HG03095 (cell line): Measurements from ENCODE around the gene CCDC24.

Experiments used
- ATAC-seq: cut with Tn5 transposase; IDR thresholded peaks from one replicate; pipeline ENCODE4 v1.9.1; 2021; ENCODE audit warnings: moderate library complexity; ENCODE audit not compliant: unreplicated experiment

CCDC24 gene

GRCh38 chr1:43962324-43962723 is 29.1 kb upstream of the CCDC24 start:
- ATAC-seq: no peak

- no peak for ATAC-seq
Measured at GRCh38 chr1:43963006-43963405, 28.4 kb upstream of the CCDC24 start.

- no peak for ATAC-seq
Measured at GRCh38 chr1:43963890-43964289, 27.5 kb upstream of the CCDC24 start.

- ATAC-seq: no peak
Measured at GRCh38 chr1:43965316-43965715, 26.1 kb upstream of the CCDC24 start.

GRCh38 chr1:43968348-43968948 is 23.0 kb upstream of the CCDC24 start:
- no peak for ATAC-seq

GRCh38 chr1:43969416-43969745 is 22.0 kb upstream of the CCDC24 start:
- ATAC-seq: no peak

- peak; percentile 74 for ATAC-seq
Measured at GRCh38 chr1:43969746-43970466, 21.5 kb upstream of the CCDC24 start, which contains the start of gene DPH2. Gene DPH2 (plus strand): TSS chr1:43970010. CDS start chr1:43970176, 166 bp downstream.

- no peak for ATAC-seq
Measured at GRCh38 chr1:43970502-43970901, 20.9 kb upstream of the CCDC24 start.

GRCh38 chr1:43970911-43971310 is 20.5 kb upstream of the CCDC24 start:
- ATAC-seq: no peak

- no peak for ATAC-seq
Measured at GRCh38 chr1:43971336-43971980, 19.9 kb upstream of the CCDC24 start.

GRCh38 chr1:43973981-43974442 is 17.4 kb upstream of the CCDC24 start:
- ATAC-seq: no peak

GRCh38 chr1:43974443-43975248 is 16.8 kb upstream of the CCDC24 start, which contains the start of gene ATP6V0B:
Gene ATP6V0B (plus strand): TSS chr1:43974960. CDS start chr1:43975041, 81 bp downstream.
- peak; percentile 54 for ATAC-seq

- ATAC-seq: no peak
Measured at GRCh38 chr1:43975249-43975961, 16.0 kb upstream of the CCDC24 start.

GRCh38 chr1:43976045-43976444 is 15.4 kb upstream of the CCDC24 start:
- ATAC-seq: no peak

- ATAC-seq: no peak
Measured at GRCh38 chr1:43976890-43977289, 14.5 kb upstream of the CCDC24 start.

GRCh38 chr1:43977376-43978263 is 13.8 kb upstream of the CCDC24 start:
- no peak for ATAC-seq

GRCh38 chr1:43978264-43978550 is 13.2 kb upstream of the CCDC24 start:
- no peak for ATAC-seq

- ATAC-seq: no peak
Measured at GRCh38 chr1:43978551-43979260, 12.7 kb upstream of the CCDC24 start, which contains the start of gene B4GALT2. Gene B4GALT2 (plus strand): TSS chr1:43979210. CDS start chr1:43981161, 1,951 bp downstream.

GRCh38 chr1:43979261-43979527 is 12.2 kb upstream of the CCDC24 start:
- ATAC-seq: no peak
